Glutamatergic neuron (in vitro differentiated cells): ENCODE data around the gene LRRC49. TPM values are rescaled to one million over a fixed set of nuclear protein-coding genes. Genes with fewer than 3 reads are reported as not detected.
"Not testable (repeated sequence)": the region's sequence is repeated elsewhere in the genome, so short reads cannot be mapped to it uniquely, and the experiment has no call there.

Experiments used
- DNase-seq: peaks from one replicate; pipeline ENCODE4 v3.0.0; 2022
- H3K27ac Mint-ChIP-seq: one replicate; pipeline ENCODE4 v1.8.0; 2020; ENCODE audit warnings: mild to moderate bottlenecking, mixed read lengths, inconsistent platforms; ENCODE audit not compliant: unreplicated experiment
- H3K27me3 Mint-ChIP-seq: one replicate; pipeline ENCODE4 v1.8.0; 2020; ENCODE audit warnings: mild to moderate bottlenecking, moderate library complexity, mixed read lengths, inconsistent platforms; ENCODE audit not compliant: unreplicated experiment
- H3K36me3 Mint-ChIP-seq: one replicate; pipeline ENCODE4 v1.8.0; 2020; ENCODE audit warnings: mild to moderate bottlenecking, mixed read lengths, inconsistent platforms; ENCODE audit not compliant: unreplicated experiment
- H3K4me1 Mint-ChIP-seq: one replicate; pipeline ENCODE4 v1.8.0; 2020; ENCODE audit warnings: mild to moderate bottlenecking, low read depth, mixed read lengths, inconsistent platforms; ENCODE audit not compliant: unreplicated experiment
- H3K4me3 Mint-ChIP-seq: one replicate; pipeline ENCODE4 v1.8.0; 2020; ENCODE audit warnings: mild to moderate bottlenecking, mixed read lengths, inconsistent platforms; ENCODE audit not compliant: unreplicated experiment
- H3K9me3 Mint-ChIP-seq: one replicate; pipeline ENCODE4 v1.8.0; 2020; ENCODE audit warnings: mild to moderate bottlenecking, moderate library complexity, mixed read lengths, inconsistent platforms; ENCODE audit not compliant: unreplicated experiment
- CTCF ChIP-seq: fragments of 200-600 bp; sonication (generic); IDR thresholded peaks from one replicate; pipeline ENCODE4 v1.5.0; 2021; ENCODE audit not compliant: partially characterized antibody, unreplicated experiment
- total RNA-seq: library from RNA; stranded (reverse); fragmentation: NEBNext Ultra II Directional; extraction: Animal tissue kit (Norgen Biotek cat#: 25700); gene quantifications from one replicate; pipeline ENCODE4 v1.2.1, GENCODE V29; 2021; ENCODE audit not compliant: unreplicated experiment

The LRRC49 gene
- total RNA-seq, 1 donor from 2014 or later, result 28.6 TPM

- H3K27ac Mint-ChIP-seq, result no peak overlapping the region
- no peak for TF ChIP-seq CTCF
- no peaks in the 10 kb centered on the region for H3K9me3 Mint-ChIP-seq
- peaks cover 2% of the 10 kb centered on the region for H3K27me3 Mint-ChIP-seq
- DNase-seq, result no peak
- H3K4me3 Mint-ChIP-seq, result no peak overlapping the region
- H3K36me3 Mint-ChIP-seq, result peaks cover 21% of the 10 kb centered on the region
- no peaks in the 10 kb centered on the region for H3K4me1 Mint-ChIP-seq
These were observed 109.7 kb downstream of the LRRC49 start for GRCh38 chr15:71002316-71002715.

DNA sequence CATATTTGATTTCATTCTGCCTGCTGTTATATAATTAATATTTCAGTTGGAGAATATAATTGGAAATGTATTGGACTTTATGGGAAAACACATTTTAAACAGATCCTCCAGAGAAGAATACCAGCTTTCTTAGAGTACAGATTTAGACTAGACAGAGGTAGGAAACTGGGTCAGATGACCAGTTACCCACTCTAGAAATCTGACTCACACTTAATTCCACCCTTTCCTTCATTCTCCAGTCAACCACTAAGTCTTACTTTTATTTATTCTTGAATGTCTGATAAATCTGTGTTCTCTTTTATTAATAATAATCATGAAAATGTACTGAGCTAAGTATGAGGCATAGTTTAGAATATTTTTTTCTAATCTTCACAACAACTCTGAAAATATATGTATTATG lies 110.7 kb downstream of the LRRC49 start:
- no peak overlapping the region for H3K4me3 Mint-ChIP-seq
- H3K9me3 Mint-ChIP-seq, result no peaks in the 10 kb centered on the region
- H3K36me3 Mint-ChIP-seq, result peaks cover 14% of the 10 kb centered on the region
- peaks cover 2% of the 10 kb centered on the region for H3K27me3 Mint-ChIP-seq
- H3K4me1 Mint-ChIP-seq, result no peaks in the 10 kb centered on the region
- no peak for TF ChIP-seq CTCF
- H3K27ac Mint-ChIP-seq, result no peak overlapping the region
- no peak for DNase-seq

- H3K4me1 Mint-ChIP-seq, result not testable (repeated sequence)
These were observed 111.9 kb downstream of the LRRC49 start for GRCh38 chr15:71004506-71004905.

GRCh38 chr15:71005895-71006294 lies 113.3 kb downstream of the LRRC49 start:
- peaks cover 2% of the 10 kb centered on the region for H3K27me3 Mint-ChIP-seq
- H3K27ac Mint-ChIP-seq, result no peak overlapping the region
- no peak for DNase-seq
- H3K4me1 Mint-ChIP-seq, result no peaks in the 10 kb centered on the region
- no peaks in the 10 kb centered on the region for H3K36me3 Mint-ChIP-seq
- no peak overlapping the region for H3K4me3 Mint-ChIP-seq
- no peak for TF ChIP-seq CTCF
- H3K9me3 Mint-ChIP-seq, result no peaks in the 10 kb centered on the region

More at GRCh38 chr15:71004506-71004905, 111.9 kb downstream of the LRRC49 start:
- H3K27ac Mint-ChIP-seq, DNase-seq, H3K27me3 Mint-ChIP-seq, H3K36me3 Mint-ChIP-seq, H3K4me3 Mint-ChIP-seq, H3K9me3 Mint-ChIP-seq: not testable (repeated sequence)

DNA sequence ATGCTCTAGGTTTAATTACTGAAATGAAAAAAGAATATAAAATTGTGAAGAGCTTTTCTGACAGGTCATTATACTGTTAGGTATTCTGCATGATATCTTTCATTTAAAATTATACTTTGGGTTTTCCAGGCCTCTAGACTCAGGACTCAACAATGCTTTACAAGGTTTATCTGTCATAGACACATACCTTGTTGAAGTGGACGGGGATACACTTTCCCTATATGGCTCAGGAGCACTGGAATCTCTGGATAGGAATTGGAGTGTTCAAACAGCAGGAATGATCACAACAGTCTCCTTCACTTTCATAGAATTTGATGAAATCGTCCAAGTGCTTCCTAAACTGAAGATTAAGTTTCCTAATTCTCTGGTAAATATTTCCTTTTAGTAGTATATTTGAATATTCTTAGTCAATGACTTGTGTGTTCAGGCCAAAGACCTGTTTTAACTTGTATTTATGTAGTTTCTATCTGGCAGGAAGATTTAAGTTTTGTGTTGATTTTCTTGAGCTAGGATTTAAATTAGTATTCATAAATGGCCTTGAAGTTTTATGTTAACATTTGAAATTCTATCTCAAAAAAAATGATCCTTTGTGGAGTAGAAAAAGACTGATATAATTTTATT lies 115.7 kb downstream of the LRRC49 start:
- Mint-ChIP-seq H3K27me3 (no peaks in the 10 kb centered on the region), H3K36me3 (no peaks in the 10 kb centered on the region), H3K9me3 (no peaks in the 10 kb centered on the region), H3K4me3 (no peak overlapping the region), H3K4me1 (no peaks in the 10 kb centered on the region), H3K27ac (no peak overlapping the region)
- TF ChIP-seq CTCF, result no peak
- no peak for DNase-seq

DNA sequence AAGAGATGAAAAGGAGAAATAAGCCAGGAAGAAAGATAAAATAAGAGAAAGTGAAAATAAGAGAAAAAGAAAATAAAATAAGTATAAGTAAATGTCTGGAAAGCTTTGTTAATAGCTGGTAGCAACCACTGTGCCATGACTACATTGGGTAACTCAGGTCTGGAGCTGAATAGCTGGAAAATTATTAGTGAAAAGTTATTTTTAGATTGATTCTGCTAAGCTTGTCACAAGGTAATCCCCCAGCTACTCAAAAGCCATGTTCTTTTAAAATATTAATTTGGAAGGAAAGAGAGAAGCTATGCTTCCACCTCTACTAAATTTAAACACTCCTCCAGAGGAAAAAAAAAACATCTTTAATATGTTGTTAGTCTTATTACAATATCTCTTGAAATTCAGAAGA lies 117.8 kb downstream of the LRRC49 start:
- no peak for DNase-seq
- Mint-ChIP-seq H3K4me1 (no peaks in the 10 kb centered on the region), H3K27ac (no peak overlapping the region), H3K4me3 (no peak overlapping the region), H3K9me3 (no peaks in the 10 kb centered on the region), H3K36me3 (no peaks in the 10 kb centered on the region), H3K27me3 (no peaks in the 10 kb centered on the region)
- TF ChIP-seq CTCF, result no peak
